IMR-90 (cell line): ENCODE measurements around the gene FOXA2. TPM values are rescaled to one million over a fixed set of nuclear protein-coding genes. Genes with fewer than 3 reads are reported as not detected.

Source experiments
- ATAC-seq: fragments of 200-7000 bp; cut with Tn5 transposase; 2 replicates; pipeline ENCODE4 v1.9.1; 2020; ENCODE audit warnings: low read depth, mild to moderate bottlenecking, moderate library complexity
- BruUV-seq: library from RNA; stranded (reverse); fragments of 400-500 nt; replicated peaks from 2 replicates; lab custom pipeline; 2021; lab: Mats Ljungman, UMichigan
- CTCF ChIA-PET: fragments of 300-600 bp; formaldehyde crosslinking; extraction: SDS; loops from one replicate; lab custom pipeline; 2021; ENCODE audit warnings: antibody characterized with exemption; lab: Yijun Ruan, JAX
- POLR2A ChIA-PET: fragments of 300-600 bp; sonication (Branson Sonifier 250); formaldehyde crosslinking; loops from one replicate; lab custom pipeline; 2022; ENCODE audit warnings: antibody characterized with exemption; ENCODE audit not compliant: unreplicated experiment; lab: Charles Lee
- DNase-seq: peaks from one replicate; pipeline ENCODE4 v3.0.0; 2013
- H2AFZ ChIP-seq: replicated peaks from 2 replicates; pipeline ENCODE3; 2013; ENCODE audit warnings: low read length, mild to moderate bottlenecking; ENCODE audit not compliant: poor library complexity
- H2AK5ac ChIP-seq: 2 replicates; pipeline ENCODE4 v1.6.1; 2013; ENCODE audit warnings: low read depth, low read length, inconsistent platforms
- H2AK9ac ChIP-seq: replicated peaks from 2 replicates; pipeline ENCODE3; 2013; ENCODE audit warnings: mild to moderate bottlenecking, low read depth, low read length, moderate library complexity; ENCODE audit not compliant: poor library complexity
- H2BK120ac ChIP-seq: 2 replicates; pipeline ENCODE4 v1.6.1; 2013; ENCODE audit warnings: low read depth, low read length, inconsistent platforms
- H2BK15ac ChIP-seq: 3 replicates; pipeline ENCODE4 v1.6.1; 2013; ENCODE audit warnings: low read depth, low read length, inconsistent platforms
- H2BK20ac ChIP-seq: 2 replicates; pipeline ENCODE4 v1.6.1; 2013; ENCODE audit warnings: low read depth, mild to moderate bottlenecking, inconsistent platforms, low read length, moderate library complexity
- H2BK5ac ChIP-seq: 2 replicates; pipeline ENCODE4 v1.6.1; 2013; ENCODE audit warnings: mild to moderate bottlenecking, low read depth, low read length, inconsistent platforms; ENCODE audit not compliant: poor library complexity, severe bottlenecking
- H3K14ac ChIP-seq: replicated peaks from 2 replicates; pipeline ENCODE4 v1.6.1; 2013; ENCODE audit warnings: low read depth, low read length, inconsistent platforms
- H3K18ac ChIP-seq: 2 replicates; pipeline ENCODE4 v1.6.1; 2013; ENCODE audit warnings: low read depth, low read length, control low read depth
- H3K23ac ChIP-seq: 2 replicates; pipeline ENCODE4 v1.6.1; 2013; ENCODE audit warnings: low read depth, low read length, inconsistent platforms
- H3K27ac ChIP-seq: 2 replicates; pipeline ENCODE4 v1.5.1; 2013; ENCODE audit warnings: mild to moderate bottlenecking, control low read depth, low read length; ENCODE audit not compliant: insufficient read depth
- H3K27me3 ChIP-seq: 2 replicates; pipeline ENCODE4 v1.6.1; 2013; ENCODE audit warnings: low read length; ENCODE audit not compliant: control insufficient read depth, insufficient read depth
- H3K36me3 ChIP-seq: 2 replicates; pipeline ENCODE4 v1.6.1; 2013; ENCODE audit warnings: low read length, mixed read lengths; ENCODE audit not compliant: control insufficient read depth, insufficient read depth
- H3K4ac ChIP-seq: 2 replicates; pipeline ENCODE4 v1.6.1; 2013; ENCODE audit warnings: low read depth, low read length, inconsistent platforms
- H3K4me1 ChIP-seq: 2 replicates; pipeline ENCODE4 v1.6.1; 2013; ENCODE audit warnings: low read length, mixed read lengths; ENCODE audit not compliant: control insufficient read depth, insufficient read depth
- H3K4me2 ChIP-seq: 2 replicates; pipeline ENCODE4 v1.6.1; 2013; ENCODE audit warnings: low read depth, mild to moderate bottlenecking, control low read depth, low read length, moderate library complexity
- H3K4me3 ChIP-seq: 2 replicates; pipeline ENCODE4 v1.5.1; 2013; ENCODE audit warnings: low read depth, mild to moderate bottlenecking, control low read depth, low read length, moderate library complexity; ENCODE audit not compliant: insufficient read depth
- H3K56ac ChIP-seq: 2 replicates; pipeline ENCODE4 v1.6.1; 2013; ENCODE audit warnings: low read length, inconsistent platforms; ENCODE audit not compliant: insufficient read depth; ENCODE audit errors: extremely low read depth
- H3K79me1 ChIP-seq, 2 experiments: 2 replicates each; pipeline ENCODE4 v1.6.1; 2013; ENCODE audit warnings: low read length in 2 of 2, inconsistent platforms in 1 of 2, low read depth in 1 of 2
- H3K9ac ChIP-seq: 2 replicates; pipeline ENCODE4 v1.6.1; 2013; ENCODE audit warnings: low read depth, low read length, control low read depth
- H3K9me1 ChIP-seq: 2 replicates; pipeline ENCODE4 v1.6.1; 2013; ENCODE audit warnings: low read length, inconsistent platforms; ENCODE audit not compliant: insufficient read depth
- H3K9me3 ChIP-seq: 2 replicates; pipeline ENCODE4 v1.6.1; 2013; ENCODE audit warnings: low read length; ENCODE audit not compliant: control insufficient read depth, insufficient read depth
- H4K20me1 ChIP-seq: 2 replicates; pipeline ENCODE4 v1.6.1; 2013; ENCODE audit warnings: low read length, inconsistent platforms; ENCODE audit not compliant: insufficient read depth
- H4K5ac ChIP-seq: 2 replicates; pipeline ENCODE4 v1.6.1; 2013; ENCODE audit warnings: mild to moderate bottlenecking, low read depth, low read length, control low read depth
- H4K8ac ChIP-seq, 2 experiments: 2 replicates each; pipeline ENCODE4 v1.6.1; 2013; ENCODE audit warnings: low read depth in 2 of 2, low read length in 2 of 2, control low read depth in 1 of 2, inconsistent platforms in 1 of 2
- H4K91ac ChIP-seq: 2 replicates; pipeline ENCODE4 v1.6.1; 2013; ENCODE audit warnings: low read depth, low read length, inconsistent platforms; ENCODE audit not compliant: insufficient read depth
- BHLHE40 ChIP-seq: fragments of 150-350 bp; IDR thresholded peaks from 2 replicates; pipeline ENCODE4 v1.6.1; 2016; ENCODE audit warnings: mild to moderate bottlenecking, low read depth, low read length
- CEBPB ChIP-seq: IDR thresholded peaks from 2 replicates; pipeline ENCODE4 v1.6.1; 2012; ENCODE audit warnings: low read depth, low read length, improper control_type of control experiment
- CHD1 ChIP-seq: IDR thresholded peaks from 2 replicates; pipeline ENCODE4 v1.6.1; 2012; ENCODE audit warnings: low read depth, low read length, improper control_type of control experiment
- ELK1 ChIP-seq: fragments of 150-350 bp; IDR thresholded peaks from 2 replicates; pipeline ENCODE4 v1.6.1; 2016; ENCODE audit warnings: low read depth, mild to moderate bottlenecking, low read length, moderate library complexity, borderline replicate concordance
- FOS ChIP-seq: fragments of 150-350 bp; IDR thresholded peaks from 2 replicates; pipeline ENCODE4 v1.6.1; 2016; ENCODE audit warnings: low read depth, low read length
- MAFK ChIP-seq: IDR thresholded peaks from 2 replicates; pipeline ENCODE4 v1.6.1; 2012; ENCODE audit warnings: low read depth, low read length, improper control_type of control experiment
- MAZ ChIP-seq: IDR thresholded peaks from 2 replicates; pipeline ENCODE4 v1.6.1; 2012; ENCODE audit warnings: low read depth, mild to moderate bottlenecking, low read length, improper control_type of control experiment, moderate library complexity, borderline replicate concordance
- MXI1 ChIP-seq: IDR thresholded peaks from 2 replicates; pipeline ENCODE4 v1.6.1; 2012; ENCODE audit warnings: low read depth, mild to moderate bottlenecking, low read length, moderate library complexity, borderline replicate concordance
- NFE2L2 ChIP-seq: fragments of 150-350 bp; IDR thresholded peaks from 2 replicates; pipeline ENCODE4 v1.6.1; 2016; ENCODE audit warnings: low read depth, mild to moderate bottlenecking, low read length
- POLR2A ChIP-seq: IDR thresholded peaks from 2 replicates; pipeline ENCODE4 v1.6.1; 2012; ENCODE audit warnings: mild to moderate bottlenecking, low read depth, low read length
- RAD21 ChIP-seq: IDR thresholded peaks from 2 replicates; pipeline ENCODE4 v1.6.1; 2012; ENCODE audit warnings: low read length, improper control_type of control experiment
- RCOR1 ChIP-seq: IDR thresholded peaks from 2 replicates; pipeline ENCODE4 v1.6.1; 2012; ENCODE audit warnings: mild to moderate bottlenecking, low read length, improper control_type of control experiment; ENCODE audit not compliant: insufficient replicate concordance
- RFX5 ChIP-seq: IDR thresholded peaks from 2 replicates; pipeline ENCODE4 v1.8.0; 2012; ENCODE audit warnings: low read depth, mild to moderate bottlenecking, low read length, moderate library complexity
- SMC3 ChIP-seq: fragments of 150-350 bp; IDR thresholded peaks from 2 replicates; pipeline ENCODE4 v1.6.1; 2016; ENCODE audit warnings: low read depth, mild to moderate bottlenecking, antibody characterized with exemption, low read length, moderate library complexity
- USF2 ChIP-seq: fragments of 150-350 bp; IDR thresholded peaks from 2 replicates; pipeline ENCODE4 v1.6.1; 2017; ENCODE audit warnings: mild to moderate bottlenecking, antibody characterized with exemption, low read length, low read depth
- WGBS, 2 experiments: methylation state at CpG; one replicate each; pipeline versions ENCODE4 v1.1.5 to v1.1.7; 2013; ENCODE audit warnings: missing lambda C conversion rate in 2 of 2; ENCODE audit not compliant: insufficient read length in 1 of 2; ENCODE audit errors: extremely low coverage in 2 of 2; 5-methylcytosine and 5-hydroxymethylcytosine counted together
- dilution Hi-C: fragments of 300-500 bp; cut with HindIII; formaldehyde crosslinking; loops from one replicate; pipeline ENCODE4 v1.14.3; 2018; ENCODE audit warnings: low sequenced_read_pairs; ENCODE audit not compliant: unreplicated experiment
- in situ Hi-C: fragments of 300-500 bp; cut with MboI; formaldehyde crosslinking; loops from 3 replicates; pipeline ENCODE4 v1.14.3; 2019; ENCODE audit warnings: low sequenced_read_pairs, inconsistent platforms, mixed read lengths
- intact Hi-C: fragments of 100-400 bp; cut with micrococcal nuclease; formaldehyde crosslinking; loops from 2 replicates; pipeline ENCODE4 v1.10.0; 2022
- polyA plus RNA-seq, 3 experiments: library from polyadenylated mRNA; depleted of rRNA; stranded (reverse); fragments of >200 nt; gene quantifications; 2 replicates each; pipeline ENCODE4 v1.2.3, GENCODE V29; 2012; ENCODE audit warnings: low replicate concordance in 1 of 3
- total RNA-seq: library from RNA; depleted of rRNA; stranded (reverse); fragments of >200 nt; gene quantifications from 2 replicates; pipeline ENCODE4 v1.2.3, GENCODE V29; 2012
- TF ChIP-seq, protein P1 (sequence below): conservative IDR thresholded peaks from 2 replicates; pipeline ENCODE4 v1.5.1; 2012; ENCODE audit warnings: mild to moderate bottlenecking, low read depth, low read length, improper control_type of control experiment

Gene FOXA2
- total and polyA plus RNA-seq, 2 of the 4 experiments (the other 2 are of a cell fraction) = not detected

- Histone ChIP-seq H2BK20ac (no peak overlapping the region), H3K4me1 (no peaks in the 10 kb centered on the region), H3K9me3 (no peaks in the 10 kb centered on the region; the same call in 1 of the 2 replicates), H3K4ac (no peak overlapping the region), H4K20me1 (no peaks in the 10 kb centered on the region), H3K4me2 (no peak overlapping the region), H4K8ac (no peak overlapping the region), H4K5ac (no peak overlapping the region), H2BK15ac (no peak overlapping the region), H3K79me1 (no peaks in the 10 kb centered on the region), H3K9me1 (no peaks in the 10 kb centered on the region), H3K56ac (no peak overlapping the region), H3K27ac (no peak overlapping the region), H2BK5ac (no peak overlapping the region), H3K4me3 (no peak overlapping the region), H2AK5ac (no peak overlapping the region), H3K14ac (no peak overlapping the region), H3K9ac (no peak overlapping the region), H2BK120ac (no peak overlapping the region), H4K91ac (no peak overlapping the region), H3K27me3 (peaks cover 72% of the 10 kb centered on the region), H2AK9ac (no peak overlapping the region), H3K36me3 (no peaks in the 10 kb centered on the region), H3K18ac (no peak overlapping the region), H3K23ac (no peak overlapping the region), H2AFZ (no peak overlapping the region)
- no peak for ATAC-seq
- dilution Hi-C loops (no loop called here), in situ Hi-C loops (no loop called here), intact Hi-C loops (no loop called here)
- POLR2A ChIA-PET = no interaction called here
- DNase-seq = no peak
- CTCF ChIA-PET = no interaction called here
- TF ChIP-seq POLR2A (no peak), BHLHE40 (no peak), RAD21 (no peak), CEBPB (no peak), FOS (no peak), USF2 (no peak), MXI1 (no peak), NFE2L2 (no peak), ELK1 (no peak), SMC3 (no peak), CHD1 (no peak), MAFK (no peak), MAZ (no peak), RCOR1 (no peak), RFX5 (no peak)
- TF ChIP-seq, protein P1, sequence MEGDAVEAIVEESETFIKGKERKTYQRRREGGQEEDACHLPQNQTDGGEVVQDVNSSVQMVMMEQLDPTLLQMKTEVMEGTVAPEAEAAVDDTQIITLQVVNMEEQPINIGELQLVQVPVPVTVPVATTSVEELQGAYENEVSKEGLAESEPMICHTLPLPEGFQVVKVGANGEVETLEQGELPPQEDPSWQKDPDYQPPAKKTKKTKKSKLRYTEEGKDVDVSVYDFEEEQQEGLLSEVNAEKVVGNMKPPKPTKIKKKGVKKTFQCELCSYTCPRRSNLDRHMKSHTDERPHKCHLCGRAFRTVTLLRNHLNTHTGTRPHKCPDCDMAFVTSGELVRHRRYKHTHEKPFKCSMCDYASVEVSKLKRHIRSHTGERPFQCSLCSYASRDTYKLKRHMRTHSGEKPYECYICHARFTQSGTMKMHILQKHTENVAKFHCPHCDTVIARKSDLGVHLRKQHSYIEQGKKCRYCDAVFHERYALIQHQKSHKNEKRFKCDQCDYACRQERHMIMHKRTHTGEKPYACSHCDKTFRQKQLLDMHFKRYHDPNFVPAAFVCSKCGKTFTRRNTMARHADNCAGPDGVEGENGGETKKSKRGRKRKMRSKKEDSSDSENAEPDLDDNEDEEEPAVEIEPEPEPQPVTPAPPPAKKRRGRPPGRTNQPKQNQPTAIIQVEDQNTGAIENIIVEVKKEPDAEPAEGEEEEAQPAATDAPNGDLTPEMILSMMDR = no peak
- BruUV-seq = no TSS peak
- 0% methylated on average over 3 of the region's 48 CpGs; no CpG with 5 or more reads in 1 of the 2 experiments for WGBS, 2 experiments
Measured at GRCh38 chr20:22576733-22577514, 7.4 kb downstream of the FOXA2 start.
